ENCODE measurements around the gene UGT1A4.

The UGT1A4 gene

GRCh38 chr2:233674314-233674713, 44.2 kb upstream of the UGT1A4 start:
- no peak overlapping the region for H2AFZ ChIP-seq (ENCODE audit: low read depth)
- no peaks in the 10 kb centered on the region for H4K20me1 ChIP-seq (ENCODE audit: insufficient read depth)
- TF ChIP-seq, protein P1, sequence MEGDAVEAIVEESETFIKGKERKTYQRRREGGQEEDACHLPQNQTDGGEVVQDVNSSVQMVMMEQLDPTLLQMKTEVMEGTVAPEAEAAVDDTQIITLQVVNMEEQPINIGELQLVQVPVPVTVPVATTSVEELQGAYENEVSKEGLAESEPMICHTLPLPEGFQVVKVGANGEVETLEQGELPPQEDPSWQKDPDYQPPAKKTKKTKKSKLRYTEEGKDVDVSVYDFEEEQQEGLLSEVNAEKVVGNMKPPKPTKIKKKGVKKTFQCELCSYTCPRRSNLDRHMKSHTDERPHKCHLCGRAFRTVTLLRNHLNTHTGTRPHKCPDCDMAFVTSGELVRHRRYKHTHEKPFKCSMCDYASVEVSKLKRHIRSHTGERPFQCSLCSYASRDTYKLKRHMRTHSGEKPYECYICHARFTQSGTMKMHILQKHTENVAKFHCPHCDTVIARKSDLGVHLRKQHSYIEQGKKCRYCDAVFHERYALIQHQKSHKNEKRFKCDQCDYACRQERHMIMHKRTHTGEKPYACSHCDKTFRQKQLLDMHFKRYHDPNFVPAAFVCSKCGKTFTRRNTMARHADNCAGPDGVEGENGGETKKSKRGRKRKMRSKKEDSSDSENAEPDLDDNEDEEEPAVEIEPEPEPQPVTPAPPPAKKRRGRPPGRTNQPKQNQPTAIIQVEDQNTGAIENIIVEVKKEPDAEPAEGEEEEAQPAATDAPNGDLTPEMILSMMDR (conservative IDR thresholded peaks at IDR 0.05; ENCODE audit: low read depth, low read length): no peak
- H3K4me2 ChIP-seq: no peak overlapping the region
- no peak overlapping the region for H3K4me3 ChIP-seq (IDR thresholded peaks at IDR 0.05; ENCODE audit: insufficient read depth, low read depth, low read length)
- no peaks in the 10 kb centered on the region for H3K4me1 ChIP-seq (ENCODE audit: low read depth, poor library complexity, severe bottlenecking)
- H3K27me3 ChIP-seq (ENCODE audit: insufficient read depth, low read depth): no peaks in the 10 kb centered on the region
- H3K36me3 ChIP-seq (ENCODE audit: insufficient read depth): no peaks in the 10 kb centered on the region
- H3K79me2 ChIP-seq (ENCODE audit: insufficient read depth, low read depth): no peaks in the 10 kb centered on the region
- H3K27ac ChIP-seq: no peak overlapping the region
- no peak overlapping the region for H3K9ac ChIP-seq

DNA sequence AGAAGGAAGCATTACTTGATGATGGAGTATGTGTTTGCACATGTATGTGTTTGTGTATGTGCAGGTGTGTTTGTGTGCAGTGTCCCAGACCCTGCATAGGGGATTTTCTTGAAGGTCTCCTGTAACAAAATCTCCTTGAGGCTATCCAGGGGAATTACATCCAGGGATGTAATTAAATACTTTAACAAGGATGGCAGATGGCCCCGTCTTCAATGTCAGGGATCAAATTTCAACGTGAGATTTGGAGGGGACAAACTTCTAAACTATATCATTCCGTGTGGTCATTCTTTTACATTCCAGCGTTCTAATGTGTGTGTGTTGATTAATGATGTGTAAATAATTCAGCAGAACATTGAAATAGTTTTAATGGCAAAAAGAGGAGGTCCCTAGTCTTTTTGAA, 43.5 kb upstream of the UGT1A4 start:
- H3K27ac ChIP-seq: no peak overlapping the region

DNA sequence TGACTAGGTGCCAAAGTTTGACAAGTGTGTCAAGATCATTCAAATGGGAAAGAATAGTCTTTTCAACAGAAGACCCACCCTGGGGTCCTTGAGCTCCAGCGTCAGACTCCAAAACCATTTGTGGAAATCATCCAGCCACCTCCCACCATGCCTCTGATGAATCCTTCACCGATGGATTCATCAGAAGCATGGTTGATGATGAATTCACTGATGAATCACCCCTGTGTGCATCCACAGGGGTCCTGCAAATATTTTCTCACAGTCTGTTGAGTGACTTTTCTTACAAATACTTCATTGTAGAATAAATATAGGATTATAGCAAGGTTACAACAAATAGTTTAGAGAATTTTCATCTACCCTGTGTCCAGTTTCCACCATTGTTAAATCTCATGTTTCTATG, 42.5 kb upstream of the UGT1A4 start:
- Histone ChIP-seq H3K79me2 (ENCODE audit: insufficient read depth, low read depth) (no peaks in the 10 kb centered on the region), H4K20me1 (ENCODE audit: insufficient read depth) (no peaks in the 10 kb centered on the region), H3K4me2 (no peak overlapping the region), H3K4me3 (IDR thresholded peaks at IDR 0.05; ENCODE audit: insufficient read depth, low read depth, low read length) (no peak overlapping the region), H2AFZ (ENCODE audit: low read depth) (no peak overlapping the region), H3K36me3 (ENCODE audit: insufficient read depth) (no peaks in the 10 kb centered on the region), H3K4me1 (ENCODE audit: low read depth, poor library complexity, severe bottlenecking) (no peaks in the 10 kb centered on the region), H3K27me3 (ENCODE audit: insufficient read depth, low read depth) (no peaks in the 10 kb centered on the region), H3K27ac (no peak overlapping the region), H3K9ac (no peak overlapping the region)
- TF ChIP-seq, protein P1 (conservative IDR thresholded peaks at IDR 0.05; ENCODE audit: low read depth, low read length): no peak

More for the DNA sequence above, 43.5 kb upstream of the UGT1A4 start:
- H3K27me3 ChIP-seq (ENCODE audit: insufficient read depth, low read depth): no peaks in the 10 kb centered on the region
- H3K9ac ChIP-seq: no peak overlapping the region
- no peaks in the 10 kb centered on the region for H3K4me1 ChIP-seq (ENCODE audit: low read depth, poor library complexity, severe bottlenecking)
- H2AFZ ChIP-seq (ENCODE audit: low read depth): no peak overlapping the region
- H4K20me1 ChIP-seq (ENCODE audit: insufficient read depth): no peaks in the 10 kb centered on the region
- no peak overlapping the region for H3K4me3 ChIP-seq (IDR thresholded peaks at IDR 0.05; ENCODE audit: insufficient read depth, low read depth, low read length)
- no peak overlapping the region for H3K4me2 ChIP-seq
- H3K79me2 ChIP-seq (ENCODE audit: insufficient read depth, low read depth): no peaks in the 10 kb centered on the region
- TF ChIP-seq, protein P1 (conservative IDR thresholded peaks at IDR 0.05; ENCODE audit: low read depth, low read length): no peak
- no peaks in the 10 kb centered on the region for H3K36me3 ChIP-seq (ENCODE audit: insufficient read depth)

DNA sequence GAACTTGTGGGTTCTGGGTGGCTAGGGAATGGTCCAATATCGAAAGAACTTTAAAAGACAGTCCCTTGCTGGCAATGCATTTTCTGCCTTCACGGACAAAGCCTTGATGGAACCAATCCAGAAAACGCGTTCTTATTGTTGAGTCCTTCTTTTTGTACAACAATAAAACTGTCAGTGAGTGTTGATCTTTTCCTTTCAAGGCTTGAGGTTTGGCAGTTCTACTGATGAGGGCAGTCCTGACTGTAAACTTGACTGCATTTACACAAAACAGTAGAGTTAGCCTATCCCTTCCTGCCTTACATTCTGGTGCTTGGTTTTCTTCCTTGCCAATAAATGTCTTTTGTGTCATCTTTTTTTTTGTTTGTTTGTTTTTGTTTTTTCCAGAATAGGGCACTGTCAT, 39.3 kb upstream of the UGT1A4 start:
- H3K4me1 ChIP-seq (ENCODE audit: low read depth, poor library complexity, severe bottlenecking): no peaks in the 10 kb centered on the region
- no peak overlapping the region for H3K4me3 ChIP-seq (IDR thresholded peaks at IDR 0.05; ENCODE audit: insufficient read depth, low read depth, low read length)
- H3K27me3 ChIP-seq (ENCODE audit: insufficient read depth, low read depth): no peaks in the 10 kb centered on the region
- H3K4me2 ChIP-seq: no peak overlapping the region
- no peaks in the 10 kb centered on the region for H3K79me2 ChIP-seq (ENCODE audit: insufficient read depth, low read depth)
- H3K36me3 ChIP-seq (ENCODE audit: insufficient read depth): no peaks in the 10 kb centered on the region
- no peak overlapping the region for H3K9ac ChIP-seq
- H2AFZ ChIP-seq (ENCODE audit: low read depth): no peak overlapping the region
- TF ChIP-seq, protein P1 (conservative IDR thresholded peaks at IDR 0.05; ENCODE audit: low read depth, low read length): no peak
- no peaks in the 10 kb centered on the region for H4K20me1 ChIP-seq (ENCODE audit: insufficient read depth)
- no peak overlapping the region for H3K27ac ChIP-seq
